ENCODE data around the gene KRTAP5-3. TPM values are rescaled to one million over a fixed set of nuclear protein-coding genes. Genes with fewer than 3 reads are reported as not detected.

The KRTAP5-3 gene
- total RNA-seq, 4 donors from 2014 or later: not detected

- TF ChIP-seq POLR2A (IDR thresholded peaks at IDR 0.05) (peak in 1 of 2 donors; percentile 31), CTCF (IDR thresholded peaks at IDR 0.05) (no peak), EP300 (IDR thresholded peaks at IDR 0.05) (peak in 1 of 2 donors; percentile 60)
- Histone ChIP-seq H3K27ac (peak overlapping the region; percentile 50 to 99 (median 74)), H3K36me3 (peaks cover 0 to 40% (median 0%) of the 10 kb centered on the region in 3 donors), H3K4me3 (no peak overlapping the region), H3K9me3 (no peaks in the 10 kb centered on the region), H3K4me1 (peaks cover 0 to 69% (median 13%) of the 10 kb centered on the region in 4 donors), H3K27me3 (no peaks in the 10 kb centered on the region)
- DNase-seq (ENCODE audit: low spot score in 2 of 2): no peak
- WGBS, 2 donors: 29 to 48% methylated on average over 6 to 13 of the region's 16 CpGs
These were observed 43.6 kb downstream of the KRTAP5-3 start for GRCh38 chr11:1564535-1565172.

GRCh38 chr11:1563697-1564534 lies 44.3 kb downstream of the KRTAP5-3 start:
- Histone ChIP-seq H3K9me3 (no peaks in the 10 kb centered on the region), H3K36me3 (peaks cover 0 to 40% (median 0%) of the 10 kb centered on the region in 3 donors), H3K4me1 (peaks cover 0 to 69% (median 15%) of the 10 kb centered on the region in 4 donors), H3K27ac (peak overlapping the region; percentile 50 to 99 (median 74)), H3K4me3 (no peak overlapping the region), H3K27me3 (no peaks in the 10 kb centered on the region)
- no peak for DNase-seq (ENCODE audit: low spot score in 2 of 2)
- TF ChIP-seq EP300 (IDR thresholded peaks at IDR 0.05): no peak
- TF ChIP-seq POLR2A (IDR thresholded peaks at IDR 0.05): no peak
- TF ChIP-seq CTCF (IDR thresholded peaks at IDR 0.05): no peak
- 72 to 88% methylated on average over 23 to 25 of the region's 29 CpGs for WGBS, 2 donors

- H3K4me3 ChIP-seq: no peak overlapping the region
- no peak for DNase-seq (ENCODE audit: low spot score in 2 of 2)
- no peaks in the 10 kb centered on the region for H3K9me3 ChIP-seq
- WGBS, 2 donors: 58 to 67% methylated on average over 4 to 12 of the region's 12 CpGs
- H3K36me3 ChIP-seq: peaks cover 0 to 40% (median 0%) of the 10 kb centered on the region in 3 donors
- TF ChIP-seq CTCF (IDR thresholded peaks at IDR 0.05) (no peak), POLR2A (IDR thresholded peaks at IDR 0.05) (no peak), EP300 (IDR thresholded peaks at IDR 0.05) (peak in 1 of 2 donors; percentile 18)
- H3K4me1 ChIP-seq: peaks cover 0 to 69% (median 19%) of the 10 kb centered on the region in 4 donors
- no peaks in the 10 kb centered on the region for H3K27me3 ChIP-seq
- peak overlapping the region in 3 of 4 donors; percentile 50 to 99 (median 75) for H3K27ac ChIP-seq
These were observed 45.1 kb downstream of the KRTAP5-3 start for GRCh38 chr11:1563149-1563638.

- Histone ChIP-seq H3K36me3 (peaks cover 0 to 40% (median 0%) of the 10 kb centered on the region in 3 donors), H3K27ac (peak overlapping the region in 2 of 4 donors; percentile 98 to 99), H3K9me3 (no peaks in the 10 kb centered on the region), H3K4me1 (peaks cover 0 to 69% (median 25%) of the 10 kb centered on the region in 4 donors), H3K4me3 (no peak overlapping the region), H3K27me3 (no peaks in the 10 kb centered on the region)
- no peak for TF ChIP-seq CTCF (IDR thresholded peaks at IDR 0.05)
- no peak for TF ChIP-seq EP300 (IDR thresholded peaks at IDR 0.05)
- TF ChIP-seq POLR2A (IDR thresholded peaks at IDR 0.05): no peak
- no peak for DNase-seq (ENCODE audit: low spot score in 2 of 2)
- WGBS, 2 donors: 87 to 91% methylated on average over 10 to 14 of the region's 14 CpGs
These were observed 45.7 kb downstream of the KRTAP5-3 start for GRCh38 chr11:1562469-1563148.
